Embryonic facial prominence (tissue), 1 donor: ENCODE measurements around the gene STOML1.
"Not testable (repeated sequence)": the region's sequence is repeated elsewhere in the genome, so short reads cannot be mapped to it uniquely, and the experiment has no call there.

Source experiments
- DNase-seq: peaks from one replicate; pipeline ENCODE4 v3.0.0-alpha.2; 2016; ENCODE audit errors: extremely low spot score

The STOML1 gene

DNA sequence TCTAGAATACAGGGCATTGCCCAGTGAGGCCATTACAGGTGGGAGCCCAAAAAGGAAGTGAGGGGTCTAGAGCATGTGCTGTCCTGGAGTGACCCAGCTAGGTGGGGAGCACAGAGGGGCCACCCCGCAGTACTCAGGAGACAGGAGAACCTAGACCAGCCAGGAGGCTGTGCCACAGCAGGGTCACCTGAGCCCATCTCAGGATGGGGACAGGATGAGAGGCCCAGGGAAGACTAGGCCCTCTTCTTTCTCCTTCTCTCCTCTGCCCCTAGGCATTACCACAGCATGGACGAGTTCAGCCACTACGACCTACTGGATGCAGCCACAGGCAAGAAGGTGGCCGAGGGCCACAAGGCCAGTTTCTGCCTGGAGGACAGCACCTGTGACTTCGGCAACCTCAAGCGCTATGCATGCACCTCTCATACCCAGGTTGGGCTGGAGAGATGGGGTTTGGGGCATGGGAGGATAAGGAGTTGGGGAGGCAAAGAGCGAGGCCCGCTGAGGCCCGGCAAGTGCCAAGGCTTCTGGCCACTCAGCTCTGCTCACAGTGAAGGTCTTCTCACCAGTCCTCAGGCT, 45.2 kb downstream of the STOML1 start:
- no peak for DNase-seq

DNA sequence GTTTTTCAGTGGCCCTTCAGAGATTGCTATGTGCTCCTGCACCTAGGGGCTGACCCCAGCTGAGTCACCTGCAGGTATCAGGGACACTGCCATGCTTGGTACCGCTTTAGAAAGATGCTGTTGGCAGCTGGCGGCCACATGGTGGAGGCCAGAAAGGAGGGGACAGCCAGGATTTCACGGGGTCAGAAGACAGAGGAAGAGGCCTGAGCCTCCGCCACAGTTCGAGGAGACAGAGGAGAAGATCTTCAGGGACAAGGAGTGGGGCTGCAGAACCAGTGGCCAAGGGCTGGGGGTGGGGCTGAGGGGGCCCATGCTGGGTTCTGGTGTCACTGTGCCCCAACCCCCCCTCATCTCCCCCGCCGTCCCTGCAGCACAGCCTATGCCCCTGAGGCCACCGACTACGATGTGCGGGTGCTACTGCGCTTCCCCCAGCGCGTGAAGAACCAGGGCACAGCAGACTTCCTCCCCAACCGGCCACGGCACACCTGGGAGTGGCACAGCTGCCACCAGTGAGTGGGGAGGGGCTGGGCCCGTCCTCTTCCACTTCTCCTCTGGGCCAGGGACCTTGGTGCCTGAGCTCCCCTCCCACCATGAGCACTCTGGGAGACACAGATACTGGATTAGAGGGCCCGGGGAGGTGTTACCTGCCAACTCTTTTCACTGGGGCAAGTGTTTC, 45.9 kb downstream of the STOML1 start:
- DNase-seq: no peak

GRCh38 chr15:73945130-73945508, 47.0 kb downstream of the STOML1 start:
- DNase-seq: no peak

DNA sequence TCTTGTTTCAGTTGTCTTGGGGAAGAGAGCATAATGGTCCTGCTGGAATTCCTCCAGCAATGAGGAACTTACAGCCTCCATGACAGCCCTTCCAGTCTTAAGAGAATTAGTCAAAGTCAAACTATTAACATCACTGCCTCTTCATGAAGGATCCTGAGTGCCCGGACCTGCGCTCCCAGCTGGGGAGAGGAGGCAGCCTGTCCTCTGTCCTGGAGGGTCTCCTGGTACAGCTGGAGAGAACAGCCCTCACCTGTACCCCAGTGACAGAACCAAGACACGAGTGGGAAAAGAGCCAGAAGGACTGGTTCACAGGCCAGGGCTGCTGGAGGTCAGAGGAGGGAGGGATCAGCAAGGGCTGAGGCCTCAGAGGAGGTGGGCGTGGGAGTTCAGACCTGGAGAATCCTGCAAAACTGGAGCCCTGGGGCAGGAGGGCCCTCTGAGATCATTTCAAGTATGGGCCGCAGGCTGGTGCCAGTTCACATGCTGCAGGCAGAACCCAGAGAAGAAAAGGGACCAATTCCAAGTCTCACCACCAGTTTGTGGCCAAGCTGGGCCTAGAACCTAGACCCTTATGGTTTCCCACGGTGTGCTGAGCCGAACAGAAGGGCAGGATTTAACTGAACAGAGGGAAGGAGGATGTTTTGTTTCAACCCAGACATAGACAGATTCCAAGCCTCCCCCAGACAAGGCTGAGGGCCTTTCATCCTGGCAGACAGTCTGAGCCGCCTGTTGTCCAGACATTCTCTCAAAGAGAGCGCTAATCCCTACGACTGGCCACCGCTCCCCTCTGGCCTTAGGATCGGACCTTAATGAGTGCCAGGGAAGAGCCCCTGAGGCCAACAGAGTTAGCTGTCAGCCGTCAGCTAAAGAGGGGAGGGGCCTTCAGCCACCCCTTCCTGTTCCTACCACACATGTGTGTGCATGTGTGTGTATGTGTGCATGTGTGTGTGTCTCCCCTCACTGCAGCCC, 47.6 kb downstream of the STOML1 start:
- DNase-seq: no peak

DNA sequence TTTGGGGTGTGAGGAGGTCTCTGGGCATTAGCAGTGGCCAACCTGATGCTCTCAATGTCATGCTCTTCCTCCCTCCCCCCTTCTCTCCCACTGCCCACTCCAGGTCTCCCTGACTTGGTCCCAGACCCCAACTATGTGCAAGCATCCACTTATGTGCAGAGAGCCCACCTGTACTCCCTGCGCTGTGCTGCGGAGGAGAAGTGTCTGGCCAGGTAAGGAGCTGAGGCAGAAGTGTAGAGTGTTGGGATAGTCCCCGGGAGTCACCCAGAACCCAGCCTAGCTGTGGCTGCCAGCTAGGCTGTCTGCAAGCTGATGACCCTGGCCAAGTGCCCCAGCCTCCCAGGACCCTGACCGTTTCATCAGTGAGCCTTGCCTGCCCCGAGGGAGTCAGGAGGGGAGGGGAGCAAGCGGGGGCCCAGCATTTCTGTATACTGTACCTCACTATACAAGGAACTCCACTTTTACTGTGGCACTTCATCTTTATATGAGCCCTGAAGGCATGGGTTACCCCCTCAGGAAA, 49.3 kb downstream of the STOML1 start:
- no peak for DNase-seq

- no peak for DNase-seq
Observed at GRCh38 chr15:73941871-73942635, 50.0 kb downstream of the STOML1 start.

GRCh38 chr15:73941449-73941848, 50.6 kb downstream of the STOML1 start:
- no peak for DNase-seq

GRCh38 chr15:73941044-73941443, 51.1 kb downstream of the STOML1 start:
- no peak for DNase-seq

DNA sequence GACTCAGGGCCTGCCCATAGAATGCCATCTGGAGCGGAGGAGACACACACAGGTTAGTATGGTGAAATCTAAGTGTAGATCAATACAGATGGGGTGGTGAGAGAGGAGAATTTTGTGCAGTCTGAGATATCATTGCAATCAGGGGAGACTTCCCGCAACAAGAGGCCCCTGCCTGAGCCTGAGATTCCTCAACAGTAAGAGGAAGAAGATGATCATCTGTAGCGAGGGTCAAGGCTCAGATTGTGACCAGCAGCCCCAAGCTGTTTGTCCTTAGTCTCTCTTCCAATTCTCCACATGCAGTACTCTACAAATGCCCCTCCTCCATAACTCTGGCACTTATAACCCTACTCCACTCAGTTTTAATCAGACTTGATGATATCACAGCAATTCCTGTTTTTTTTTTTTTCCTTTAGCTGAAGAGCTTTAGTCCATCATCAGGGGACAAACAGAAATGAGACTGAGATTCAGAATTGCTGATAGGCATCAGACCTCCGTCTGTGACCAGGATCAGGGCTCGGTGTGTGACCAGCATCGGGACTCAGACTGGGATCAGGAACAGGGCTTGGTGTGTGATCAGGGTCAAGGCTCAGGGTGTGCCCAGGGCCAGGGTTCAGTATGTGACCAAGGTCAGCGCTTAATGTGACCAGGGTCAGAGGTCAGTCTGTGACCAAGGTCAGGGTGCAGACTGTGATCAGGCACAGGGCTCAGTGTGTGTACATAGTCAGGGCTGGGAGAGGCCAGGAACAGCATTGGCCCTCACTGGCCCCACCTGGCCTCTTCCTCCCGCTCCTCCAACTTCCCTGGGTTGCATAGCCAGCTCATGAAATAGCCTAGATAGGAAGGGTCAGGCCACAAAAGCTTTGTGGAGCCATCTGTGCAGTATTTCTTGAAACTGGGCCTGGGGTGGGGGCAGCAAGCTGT, 51.8 kb downstream of the STOML1 start:
- DNase-seq: no peak

GRCh38 chr15:73939138-73939537, 53.0 kb downstream of the STOML1 start:
- DNase-seq: no peak

- DNase-seq: not testable (repeated sequence)
Observed at GRCh38 chr15:73938516-73938915, 53.6 kb downstream of the STOML1 start.

DNA sequence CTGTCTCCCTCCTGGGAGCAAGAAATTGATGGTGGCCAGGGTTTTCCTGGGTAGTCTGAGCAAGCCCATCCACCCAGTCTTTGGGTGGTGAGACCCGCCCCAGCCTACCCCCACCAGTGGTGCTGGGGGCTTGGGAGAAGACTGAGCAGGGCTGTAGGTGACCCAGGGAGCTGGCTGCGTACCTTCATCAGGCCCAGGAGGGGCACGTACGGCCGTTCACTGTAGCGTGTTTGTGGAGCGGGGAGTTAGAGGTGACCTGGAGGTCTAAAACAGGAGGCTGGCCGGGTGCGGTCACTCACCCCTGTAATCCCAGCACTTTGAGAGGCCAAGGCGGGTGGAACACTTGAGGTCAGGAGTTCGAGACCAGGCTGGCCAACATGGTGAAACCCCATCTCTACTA, 54.4 kb downstream of the STOML1 start:
- DNase-seq: no peak

GRCh38 chr15:73937296-73937695, 54.8 kb downstream of the STOML1 start:
- DNase-seq: no peak

- no peak for DNase-seq
Observed at GRCh38 chr15:73936588-73937290, 55.4 kb downstream of the STOML1 start.

DNA sequence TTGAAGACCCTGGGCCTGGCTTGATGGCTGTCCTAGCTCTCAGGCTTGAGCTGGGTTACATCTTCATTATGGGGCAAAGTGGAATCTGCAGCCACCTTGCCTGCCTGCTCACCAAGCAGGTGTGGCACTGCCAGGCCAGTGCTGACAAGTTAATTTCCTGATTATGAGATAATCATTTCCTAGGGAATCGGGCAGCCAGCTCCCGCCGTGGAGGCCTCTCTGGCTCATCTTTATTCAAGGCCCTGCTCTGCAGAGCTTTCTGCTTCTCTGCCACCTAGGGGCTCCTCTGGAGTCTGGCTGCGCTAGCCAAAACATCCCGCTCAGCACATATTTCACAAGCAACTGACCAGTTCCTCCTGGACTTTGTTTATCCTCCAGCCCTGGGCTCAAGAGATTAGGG, 55.9 kb downstream of the STOML1 start:
- no peak for DNase-seq

DNA sequence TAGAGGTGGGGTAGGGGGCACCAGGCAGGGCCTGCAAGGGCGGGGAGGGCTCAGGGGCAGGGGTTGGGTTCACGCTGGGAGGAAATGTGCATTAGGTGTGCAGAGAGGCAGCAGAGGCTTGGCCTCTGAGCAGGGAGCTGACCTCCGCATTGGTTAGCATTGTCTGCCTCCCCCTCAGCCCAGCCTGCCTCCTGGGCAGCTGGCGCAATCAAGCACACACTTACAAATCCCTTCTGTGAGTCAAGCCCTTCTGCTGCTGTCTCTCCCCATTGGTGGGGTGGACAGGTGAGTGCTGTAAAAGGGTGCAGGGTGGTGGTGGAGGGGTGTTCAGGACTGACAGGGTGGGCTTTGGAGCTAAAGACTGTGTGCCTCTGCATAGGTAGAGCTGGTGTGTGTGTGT, 56.5 kb downstream of the STOML1 start:
- no peak for DNase-seq

- DNase-seq: no peak
Observed at GRCh38 chr15:73934281-73934680, 57.8 kb downstream of the STOML1 start.

DNA sequence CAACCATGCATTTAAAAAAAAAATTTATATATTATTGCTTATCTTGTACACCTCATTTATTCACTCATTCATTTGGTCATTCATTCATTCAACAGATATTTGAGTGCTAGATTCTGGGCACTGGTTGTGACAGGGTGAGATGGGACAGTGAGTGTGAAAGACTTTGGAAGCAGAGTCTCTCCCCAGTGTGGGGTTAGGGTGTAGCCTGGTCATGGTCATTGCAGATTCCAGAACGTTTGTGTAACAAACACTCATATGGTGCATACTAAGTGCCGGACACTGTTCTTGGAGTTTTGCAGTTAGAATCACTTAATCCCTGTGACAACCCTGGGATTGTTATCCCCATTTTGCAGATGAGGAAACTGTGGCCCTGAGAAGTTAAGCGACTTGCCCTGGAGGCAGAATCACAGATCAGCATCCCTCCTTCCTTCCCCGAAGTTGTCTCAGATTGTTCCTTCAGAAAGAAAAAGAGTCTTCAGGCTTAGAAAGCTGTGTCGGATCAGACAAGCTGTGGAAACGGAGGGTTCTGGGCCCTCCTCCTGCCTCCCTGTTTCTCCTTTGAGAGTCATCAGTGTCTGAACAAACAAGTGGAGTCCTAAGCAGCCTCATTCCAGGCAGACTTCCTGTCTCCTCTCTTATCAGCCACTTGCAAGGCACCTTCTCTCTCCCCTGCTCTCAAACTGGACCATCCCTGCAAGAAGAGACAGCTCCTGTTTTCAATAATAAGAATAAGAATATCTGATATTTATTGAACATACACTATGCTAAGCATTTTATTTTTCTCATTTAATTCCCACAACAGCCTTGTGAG, 59.5 kb downstream of the STOML1 start:
- DNase-seq: no peak

GRCh38 chr15:73931441-73931840, 60.7 kb downstream of the STOML1 start:
- DNase-seq: no peak
